Ammon's horn (tissue), 1 donor: ENCODE measurements around the gene EFNA5.

Experiments
- DNase-seq: peaks from one replicate; pipeline ENCODE4 v3.0.0-alpha.2; 2016; ENCODE audit warnings: low spot score

Gene EFNA5

GRCh38 chr5:107484281-107484680, 186.5 kb downstream of the EFNA5 start:
- DNase-seq: no peak

GRCh38 chr5:107483231-107484024, 187.3 kb downstream of the EFNA5 start:
- DNase-seq: no peak

DNA sequence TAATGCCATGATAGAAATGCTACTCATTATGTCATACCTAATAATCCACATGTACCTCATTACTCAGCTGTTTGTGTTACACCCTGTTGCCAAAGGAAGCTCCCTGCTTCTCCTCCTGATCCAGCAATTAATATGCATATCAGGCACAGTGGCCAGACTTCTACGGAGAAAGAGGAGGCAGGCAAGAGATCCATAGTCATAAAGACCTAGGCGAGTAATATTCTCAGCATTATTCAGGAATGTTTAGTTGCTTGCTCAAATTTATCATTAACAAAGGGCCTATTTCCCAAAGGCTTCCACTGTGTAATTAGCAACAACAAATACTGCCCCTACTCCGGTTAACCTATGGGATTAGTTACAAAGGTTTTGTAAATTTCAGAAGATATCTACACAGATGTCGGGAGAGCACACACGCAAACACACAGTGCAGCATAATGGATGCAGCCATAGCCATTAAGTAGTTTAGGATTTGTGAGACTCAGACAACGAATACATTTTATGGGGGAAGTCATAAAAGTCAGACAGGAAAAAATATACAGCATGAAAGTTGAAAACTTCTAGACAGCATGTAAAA, 192.6 kb downstream of the EFNA5 start:
- DNase-seq: no peak

DNA sequence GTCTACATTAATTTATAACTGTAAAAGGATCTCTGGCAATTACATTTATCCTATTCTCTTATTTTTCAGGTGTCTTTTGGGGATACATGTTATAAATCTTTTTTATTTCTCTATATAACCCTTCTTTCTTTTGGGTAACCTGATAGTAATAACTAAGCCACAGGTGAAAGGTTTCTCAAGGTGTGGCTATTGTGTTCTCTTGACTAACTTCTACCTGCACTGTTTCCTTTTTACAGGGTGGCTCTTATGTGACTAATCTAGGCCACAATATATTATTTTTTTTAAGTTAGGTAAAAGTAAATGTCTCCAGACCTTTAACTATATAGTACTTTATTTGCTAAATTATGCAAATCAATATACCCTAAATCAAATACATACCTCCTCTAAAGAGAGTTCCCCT, 193.2 kb downstream of the EFNA5 start:
- DNase-seq: no peak

- no peak for DNase-seq
Measured at GRCh38 chr5:107476783-107477182, 194.0 kb downstream of the EFNA5 start.

GRCh38 chr5:107474716-107475489, 195.8 kb downstream of the EFNA5 start:
- no peak for DNase-seq

DNA sequence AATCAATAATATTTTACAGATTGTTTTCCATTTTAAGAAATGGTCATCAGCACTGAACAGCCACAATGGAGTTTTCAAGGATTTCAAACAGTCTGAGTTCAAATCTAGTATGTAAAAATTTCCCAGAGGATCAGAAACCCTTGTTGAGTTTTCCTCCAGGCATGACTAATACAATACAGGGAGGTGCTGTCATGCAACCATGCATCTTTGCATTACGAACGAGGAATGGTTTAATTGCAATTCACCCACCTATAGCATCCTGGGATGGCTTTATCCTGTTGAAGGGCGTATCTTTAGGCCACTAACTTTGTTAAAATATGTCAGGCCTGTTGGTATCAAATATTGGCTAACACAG, 196.4 kb downstream of the EFNA5 start:
- DNase-seq: no peak

DNA sequence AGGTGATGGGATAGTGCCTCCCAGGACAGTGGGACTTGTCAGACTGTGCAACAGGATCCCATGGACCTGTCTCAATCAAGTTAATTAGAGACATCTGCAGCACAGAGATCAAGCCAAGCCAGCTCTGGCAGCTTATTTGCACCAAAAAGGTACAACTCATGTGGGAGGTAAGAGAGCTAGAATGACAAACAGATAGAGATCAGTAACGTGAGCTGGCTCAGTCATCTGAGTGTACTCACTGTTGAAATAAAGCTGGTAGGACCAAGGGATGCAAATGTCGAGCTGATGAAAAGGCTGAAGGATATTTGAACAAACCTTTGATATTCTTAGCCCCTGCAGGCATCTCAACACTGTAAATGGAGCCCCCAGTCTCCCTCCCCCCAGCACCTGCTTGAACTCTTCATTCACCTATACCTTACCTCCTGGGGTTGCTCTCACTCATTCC, 198.1 kb downstream of the EFNA5 start:
- DNase-seq: no peak

DNA sequence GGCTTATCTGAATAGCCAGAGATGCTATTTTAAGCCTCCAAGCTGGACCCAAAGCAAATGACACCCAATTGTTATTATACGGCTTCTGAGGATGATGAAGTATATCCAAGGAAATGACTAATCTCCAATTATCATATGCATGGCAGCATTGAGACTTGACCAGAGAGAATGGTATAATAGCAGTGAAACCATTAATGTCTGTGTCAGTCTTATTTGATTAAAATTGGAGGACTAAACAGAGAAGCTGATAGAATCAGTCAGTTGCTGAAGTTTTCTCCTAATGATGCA, 200.5 kb downstream of the EFNA5 start:
- no peak for DNase-seq

GRCh38 chr5:107469485-107470294, 201.0 kb downstream of the EFNA5 start:
- no peak for DNase-seq

- DNase-seq: no peak
Measured at GRCh38 chr5:107469064-107469463, 201.7 kb downstream of the EFNA5 start.

GRCh38 chr5:107468276-107468675, 202.5 kb downstream of the EFNA5 start:
- DNase-seq: no peak

DNA sequence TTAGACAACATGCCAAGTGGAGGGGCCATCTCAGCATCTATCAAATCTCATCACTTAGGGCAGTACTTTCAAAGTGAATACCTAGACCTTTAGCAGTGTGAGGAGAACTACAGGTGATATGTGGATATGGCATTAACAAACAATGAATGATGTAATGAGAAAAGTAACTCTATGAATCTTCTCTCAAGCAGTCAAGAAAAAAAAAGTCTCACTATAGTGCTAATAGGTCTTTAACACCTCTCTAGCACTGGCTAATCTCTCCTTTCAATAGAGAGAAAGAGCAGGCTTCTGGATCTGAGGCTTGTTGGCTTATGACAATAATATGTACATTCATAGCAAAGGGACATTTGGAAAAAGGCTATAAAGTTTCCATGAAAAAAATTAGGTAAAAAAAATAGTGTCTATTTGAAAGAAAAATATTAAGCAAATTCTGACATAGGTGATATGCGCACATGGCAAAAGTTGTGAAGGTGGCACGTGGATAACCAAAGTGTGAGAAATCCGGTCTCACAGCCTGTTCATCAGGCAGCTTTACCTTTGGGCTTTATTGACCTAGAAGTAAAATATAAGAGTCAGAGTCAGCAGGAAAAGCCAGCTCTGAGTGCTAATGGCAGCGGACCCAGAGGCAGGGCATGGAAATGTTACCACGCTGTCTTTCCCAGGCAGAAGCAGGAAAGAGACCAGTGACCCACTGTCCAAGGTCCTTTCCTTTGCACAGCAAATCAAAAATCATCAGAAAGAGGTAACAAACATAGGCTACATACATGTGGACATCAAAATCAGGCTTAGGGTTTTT, 203.4 kb downstream of the EFNA5 start:
- no peak for DNase-seq

GRCh38 chr5:107466233-107466769, 204.4 kb downstream of the EFNA5 start:
- DNase-seq: no peak

DNA sequence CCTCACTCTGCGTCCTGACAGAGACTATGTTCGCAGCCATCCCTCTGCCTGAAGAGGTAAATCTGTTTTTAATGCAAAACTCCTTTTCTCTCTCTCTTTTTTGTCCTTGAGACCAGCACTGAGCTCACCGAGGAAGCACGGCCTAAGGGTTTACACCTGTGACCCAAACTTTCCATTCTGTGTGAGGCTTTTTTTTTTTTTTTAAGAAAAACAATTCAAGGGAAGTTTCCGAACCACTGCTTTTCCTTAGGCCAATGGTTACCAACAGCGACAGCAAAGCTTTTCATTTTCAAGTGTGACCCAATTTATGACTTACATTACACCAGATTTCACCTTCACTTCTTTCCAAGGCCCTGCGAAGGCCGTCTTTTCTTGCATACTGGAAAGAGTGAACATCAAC, 205.9 kb downstream of the EFNA5 start:
- no peak for DNase-seq

DNA sequence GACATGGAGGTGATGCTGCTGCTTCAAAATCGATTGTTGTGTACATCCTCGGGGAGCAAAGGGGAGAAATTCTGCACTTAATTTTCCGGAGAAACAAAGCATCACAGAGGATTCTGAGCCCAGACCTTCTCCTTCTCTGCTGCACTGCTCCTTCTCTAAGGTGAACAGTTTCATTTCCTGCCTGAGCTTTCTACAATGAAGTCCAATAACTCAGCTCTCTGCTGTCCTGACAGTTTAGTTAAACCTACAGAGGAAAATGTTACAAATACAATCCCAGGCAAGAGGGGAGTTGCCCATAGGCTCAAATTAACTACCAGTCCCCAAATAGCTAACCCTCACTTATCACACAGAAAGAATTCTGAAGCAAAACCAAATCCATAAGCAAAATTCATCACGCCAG, 206.3 kb downstream of the EFNA5 start:
- DNase-seq: no peak

GRCh38 chr5:107463731-107464130, 207.0 kb downstream of the EFNA5 start:
- no peak for DNase-seq

GRCh38 chr5:107461770-107462169, 209.0 kb downstream of the EFNA5 start:
- no peak for DNase-seq

- no peak for DNase-seq
Measured at GRCh38 chr5:107460789-107461188, 209.9 kb downstream of the EFNA5 start.

- no peak for DNase-seq
Measured at GRCh38 chr5:107459605-107460004, 211.1 kb downstream of the EFNA5 start.

- DNase-seq: no peak
Measured at GRCh38 chr5:107458322-107458721, 212.4 kb downstream of the EFNA5 start.
